Anterior cingulate cortex (tissue), 58 donors: Measurements from ENCODE around the gene RPL37A.
"Not testable (repeated sequence)": the region's sequence is repeated elsewhere in the genome, so short reads cannot be mapped to it uniquely, and the experiment has no call there.

Experiments used
- DNase-seq, 58 donors: peaks; one replicate each; lab custom pipeline; 2025; lab: John Stamatoyannopoulos, UW

RPL37A gene

GRCh38 chr2:216507220-216508160, 8.8 kb downstream of the RPL37A start:
- DNase-seq = no peak

GRCh38 chr2:216508229-216508628, 9.6 kb downstream of the RPL37A start:
- DNase-seq = no peak

- DNase-seq = peak in 2 of 58 donors; percentile 20 to 57
Measured at GRCh38 chr2:216516730-216517350, 18.2 kb downstream of the RPL37A start.

GRCh38 chr2:216517447-216518225, 19.0 kb downstream of the RPL37A start:
- no peak for DNase-seq

GRCh38 chr2:216518566-216519119, 20.0 kb downstream of the RPL37A start:
- not testable (repeated sequence) for DNase-seq

- peak in 32 of 58 donors; percentile 3 to 64 (median 26) for DNase-seq
Measured at GRCh38 chr2:216519154-216519762, 20.6 kb downstream of the RPL37A start.

GRCh38 chr2:216520112-216520511, 21.5 kb downstream of the RPL37A start:
- no peak for DNase-seq

DNA sequence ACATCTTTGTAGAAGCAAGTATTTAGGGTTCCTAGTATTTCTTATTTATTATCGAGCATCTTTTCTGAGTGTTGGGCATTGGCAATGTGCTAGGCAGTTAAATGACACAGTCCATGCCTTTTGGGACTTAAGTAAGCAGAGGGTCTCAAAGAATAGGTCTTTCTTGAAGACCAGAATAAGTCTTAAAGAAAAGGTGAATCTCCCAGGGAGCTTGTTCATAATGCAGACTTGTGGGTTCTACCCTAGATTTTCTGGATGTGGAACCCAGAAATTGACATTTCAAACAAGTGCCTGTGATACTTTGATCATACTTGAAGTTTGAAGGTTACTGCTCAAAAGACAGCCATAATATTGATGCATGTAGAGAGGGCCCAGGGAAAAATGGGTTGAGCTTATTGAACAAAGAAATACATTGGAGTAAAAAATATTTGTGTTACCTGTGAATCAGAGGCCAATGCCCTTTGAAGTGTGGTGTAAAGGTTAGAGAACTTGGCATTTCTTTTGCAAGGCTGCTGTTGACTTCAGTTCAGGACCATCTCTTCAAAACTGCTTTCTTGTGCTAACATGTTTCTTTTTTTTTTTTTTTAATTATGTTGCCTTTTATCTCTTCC, 24.4 kb downstream of the RPL37A start:
- no peak for DNase-seq

GRCh38 chr2:216525972-216526371, 27.3 kb downstream of the RPL37A start:
- DNase-seq = no peak

- no peak for DNase-seq
Measured at GRCh38 chr2:216526939-216527338, 28.3 kb downstream of the RPL37A start.

DNA sequence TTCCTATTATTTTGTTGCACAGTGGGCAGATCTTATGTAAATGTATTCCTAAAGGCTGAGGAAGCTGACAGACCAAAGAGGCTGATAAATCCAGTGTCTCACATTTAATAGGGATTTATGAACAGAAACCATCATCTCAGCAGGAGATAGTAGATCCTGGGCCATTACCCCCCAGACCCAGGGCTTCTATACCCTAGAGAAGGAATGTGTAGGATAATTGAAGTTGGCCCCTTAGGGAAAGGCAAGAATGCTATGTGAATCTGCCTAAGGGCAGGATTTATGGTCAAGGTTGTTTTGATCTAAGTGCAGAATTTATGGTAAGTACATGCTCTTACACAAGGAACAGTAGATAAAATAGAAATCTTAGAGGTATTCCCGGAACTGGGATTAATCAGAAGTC, 29.0 kb downstream of the RPL37A start:
- DNase-seq = no peak

GRCh38 chr2:216532562-216532961, 33.9 kb downstream of the RPL37A start:
- no peak for DNase-seq

- DNase-seq = no peak
Measured at GRCh38 chr2:216533609-216534008, 35.0 kb downstream of the RPL37A start.

DNA sequence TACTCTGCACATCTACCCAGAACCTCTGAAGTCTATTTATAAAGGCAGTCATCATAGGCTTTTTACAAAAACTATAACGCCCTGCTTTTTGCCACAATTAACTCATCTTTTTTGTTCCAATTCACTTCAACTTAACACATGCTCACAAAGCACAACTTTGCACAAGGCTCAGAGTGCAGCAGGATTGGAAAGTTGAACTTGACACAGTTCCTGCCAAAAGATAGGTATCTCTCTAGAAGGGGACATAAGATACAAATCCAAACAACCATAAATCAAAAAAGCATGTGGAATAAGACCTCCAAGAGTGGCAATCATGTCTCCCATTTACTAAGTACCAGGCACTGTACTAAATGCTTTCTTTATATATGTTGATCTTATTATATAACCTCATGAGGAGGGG, 36.2 kb downstream of the RPL37A start:
- no peak for DNase-seq

DNA sequence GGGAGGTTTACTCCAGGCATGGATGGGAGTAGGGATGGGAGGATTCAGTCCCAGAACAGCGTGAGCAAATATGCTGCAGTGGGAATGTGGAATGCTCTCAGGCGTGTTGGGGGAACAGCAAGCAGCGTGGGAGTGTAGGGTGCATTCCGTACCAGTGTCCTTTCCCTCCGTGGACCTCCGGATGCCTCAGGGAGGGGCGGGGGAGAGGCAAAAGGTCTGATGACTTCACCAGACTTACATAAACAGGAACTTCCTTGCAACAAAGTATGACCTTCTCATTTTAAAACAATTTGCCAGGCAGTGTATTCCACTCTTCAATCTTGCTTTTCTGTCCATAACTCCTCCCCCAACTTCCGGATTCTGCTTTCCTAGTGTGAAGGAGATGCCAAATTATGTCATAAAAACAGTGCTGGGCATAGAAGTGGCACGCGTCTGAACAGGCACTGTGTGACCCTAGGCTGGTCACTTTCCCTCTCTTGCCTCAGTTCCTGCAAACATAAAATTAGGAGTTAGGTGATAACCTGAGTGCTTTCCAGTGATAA, 36.9 kb downstream of the RPL37A start:
- DNase-seq = no peak

GRCh38 chr2:216536734-216537210, 38.1 kb downstream of the RPL37A start:
- DNase-seq = peak in 3 of 58 donors; percentile 5 to 11 (median 7)

DNA sequence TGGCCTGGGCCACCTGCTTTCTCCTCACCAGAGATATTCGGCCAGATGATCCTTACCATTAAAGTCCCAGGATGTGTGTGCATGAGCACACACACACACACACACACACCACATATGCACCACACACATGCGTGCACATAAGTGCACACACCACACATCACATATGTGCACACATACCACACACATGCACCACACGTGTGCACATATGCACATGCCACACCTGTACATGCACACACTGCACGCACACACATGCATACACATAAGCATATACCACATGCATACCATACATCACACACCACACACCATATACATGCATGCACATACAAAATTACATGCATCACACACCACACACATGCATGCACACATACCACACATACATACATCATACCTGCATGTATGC, 38.7 kb downstream of the RPL37A start:
- DNase-seq = no peak

GRCh38 chr2:216538538-216538937, 39.9 kb downstream of the RPL37A start:
- DNase-seq = no peak

DNA sequence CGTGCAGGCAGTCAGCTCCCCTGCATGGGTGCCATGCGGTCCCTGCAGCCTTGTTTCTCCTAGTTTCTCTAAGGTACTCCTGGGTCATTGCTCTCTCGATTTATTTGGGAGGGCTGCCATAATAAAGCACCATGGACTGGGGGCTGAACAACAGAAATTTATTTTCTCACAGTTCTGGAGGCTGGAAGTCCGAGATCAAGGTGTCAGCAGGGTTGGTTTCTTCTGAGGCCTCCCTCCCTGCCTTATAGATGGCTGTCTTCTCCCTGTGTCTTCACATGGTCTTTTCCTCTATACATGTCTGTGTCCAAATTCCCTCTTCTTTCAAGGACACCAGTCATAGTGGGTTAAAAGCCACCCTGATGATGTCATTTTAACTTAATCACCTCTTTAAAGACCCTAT, 40.5 kb downstream of the RPL37A start:
- no peak for DNase-seq
